Measurements from ENCODE around the gene FSD1L.

FSD1L gene

DNA sequence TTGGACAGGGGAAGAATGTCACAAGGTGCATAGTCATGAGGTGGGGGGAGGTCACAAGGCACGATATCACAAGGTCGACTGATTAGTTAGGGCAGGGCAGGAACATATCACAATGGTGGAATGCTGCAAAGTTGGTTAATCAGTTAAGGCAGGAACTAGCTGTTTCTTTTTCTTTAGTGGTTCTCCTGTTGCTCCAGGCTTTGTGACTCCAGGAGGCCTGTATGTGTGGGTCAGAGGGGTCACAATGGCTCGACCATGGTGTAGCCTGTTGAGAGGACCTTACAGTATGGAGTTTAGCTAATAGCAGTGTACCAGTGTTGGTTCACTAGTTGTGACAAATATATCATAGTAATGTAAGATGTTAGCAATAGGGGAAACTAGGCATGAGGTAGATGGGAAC lies 12.4 kb upstream of the FSD1L start:
- no peak for DNase-seq (ENCODE audit: low spot score)

DNA sequence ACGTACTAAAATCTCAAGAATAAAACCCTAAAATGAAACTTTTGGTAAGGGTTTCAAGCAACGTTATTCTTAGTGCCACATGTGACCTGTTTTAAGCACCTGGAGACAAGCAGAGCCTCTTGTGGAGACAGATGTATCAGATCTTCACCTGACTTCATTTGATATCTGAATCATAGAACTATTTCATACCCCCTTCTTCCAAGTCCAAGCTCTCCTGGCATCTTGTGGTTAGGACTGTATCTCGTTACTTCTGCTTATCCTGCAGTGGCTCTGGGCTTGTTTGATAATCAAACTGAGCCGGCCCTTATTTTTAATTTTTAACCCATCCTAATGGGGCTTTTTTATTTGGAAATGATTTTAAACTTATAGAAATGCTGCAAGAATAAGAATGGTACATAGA lies 11.1 kb upstream of the FSD1L start:
- no peak for DNase-seq (ENCODE audit: low spot score)

DNA sequence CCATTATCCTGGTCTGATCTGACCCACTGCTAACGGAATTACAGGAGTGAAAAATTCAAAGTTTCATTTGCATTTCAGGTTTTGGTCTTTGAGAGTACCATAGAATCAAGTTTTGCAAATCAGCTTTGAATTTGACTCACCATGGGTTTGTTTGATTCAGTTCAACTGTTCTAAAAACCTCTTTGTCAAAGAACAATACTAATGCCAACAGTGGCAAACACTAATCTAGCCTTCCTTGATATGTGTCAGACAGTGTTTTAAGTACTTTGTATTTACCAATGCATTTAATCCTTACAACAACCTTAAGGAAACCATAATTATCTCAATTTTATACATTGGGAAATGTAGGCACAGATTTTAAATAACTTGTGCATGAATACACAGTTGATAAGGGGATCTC lies 10.1 kb upstream of the FSD1L start:
- DNase-seq (ENCODE audit: low spot score), result no peak

DNA sequence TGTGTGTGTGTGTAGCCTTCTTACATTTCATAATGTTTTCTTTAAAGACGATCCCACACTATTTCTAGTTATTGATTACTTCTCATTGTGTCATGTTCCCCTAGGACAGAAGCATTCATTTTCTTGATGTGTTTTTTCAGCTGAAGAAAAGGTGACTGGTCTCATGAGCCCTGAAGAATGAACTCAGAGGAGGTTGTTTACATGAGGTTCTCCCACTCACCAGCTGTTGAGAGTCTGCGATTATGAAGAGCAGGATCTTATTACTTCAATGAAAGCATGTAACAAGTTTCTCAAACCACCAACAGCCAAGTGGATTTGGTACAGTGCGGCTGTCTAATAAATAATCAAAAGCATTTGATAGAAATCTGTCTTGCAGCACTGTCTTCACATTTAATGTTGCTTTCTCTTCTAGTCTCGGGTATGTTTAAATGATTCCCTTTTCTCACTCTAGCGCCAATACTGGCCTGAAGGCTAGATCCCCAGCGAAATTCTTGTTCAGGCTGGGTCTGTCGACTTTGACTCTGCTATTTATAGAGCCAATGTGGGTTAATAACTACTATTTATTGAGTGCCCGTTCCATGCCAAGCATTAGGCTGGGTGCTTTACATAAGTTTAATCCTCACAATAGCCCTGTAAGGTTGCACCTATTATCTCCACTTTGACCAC lies 9.6 kb upstream of the FSD1L start:
- no peak for DNase-seq (ENCODE audit: low spot score)

DNA sequence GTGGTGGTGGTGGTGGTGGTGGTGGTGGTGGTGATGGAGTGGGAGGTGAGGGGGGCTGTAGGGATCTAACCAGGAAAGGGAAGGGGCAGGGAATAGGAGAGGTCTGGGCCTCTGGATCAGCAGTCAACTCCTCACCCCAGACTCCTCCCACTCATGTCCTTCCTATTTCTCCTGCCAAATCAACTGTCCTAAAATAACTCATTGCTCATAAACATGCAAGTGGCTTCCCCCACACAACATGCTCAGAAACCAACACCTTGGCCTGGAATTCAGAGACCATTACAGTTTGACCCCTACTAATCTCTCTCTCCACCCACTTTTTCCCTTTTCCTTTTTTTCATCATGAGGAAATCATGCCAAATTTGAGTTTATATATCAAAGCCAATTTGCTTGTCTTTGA lies 8.4 kb upstream of the FSD1L start:
- no peak for DNase-seq (ENCODE audit: low spot score)

DNA sequence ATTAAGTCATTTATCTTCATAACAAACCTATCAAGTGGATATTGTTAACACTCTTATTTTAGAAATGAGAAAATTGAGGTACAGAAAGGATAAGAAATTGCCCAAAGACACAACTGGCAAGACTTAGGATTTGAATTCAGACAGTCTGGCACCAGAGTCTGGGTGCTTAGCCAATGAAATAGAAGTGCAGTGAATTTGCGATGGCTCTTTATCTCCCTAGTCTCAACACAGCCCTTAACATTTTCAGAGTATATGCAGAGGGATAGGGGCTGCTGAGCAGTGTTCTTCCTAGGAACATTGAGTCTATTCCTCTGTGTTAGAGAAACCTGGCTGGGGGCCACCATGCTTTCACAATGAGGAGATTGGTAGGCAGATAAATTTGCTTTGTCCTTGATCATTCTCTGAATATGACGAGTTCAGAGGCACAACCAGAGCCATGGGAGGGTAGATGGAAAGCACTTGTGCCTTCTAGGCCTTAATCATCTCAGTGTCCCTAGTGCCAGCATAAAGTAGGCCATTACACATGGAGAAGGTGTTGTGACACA lies 6.1 kb upstream of the FSD1L start:
- DNase-seq (ENCODE audit: low spot score), result no peak

DNA sequence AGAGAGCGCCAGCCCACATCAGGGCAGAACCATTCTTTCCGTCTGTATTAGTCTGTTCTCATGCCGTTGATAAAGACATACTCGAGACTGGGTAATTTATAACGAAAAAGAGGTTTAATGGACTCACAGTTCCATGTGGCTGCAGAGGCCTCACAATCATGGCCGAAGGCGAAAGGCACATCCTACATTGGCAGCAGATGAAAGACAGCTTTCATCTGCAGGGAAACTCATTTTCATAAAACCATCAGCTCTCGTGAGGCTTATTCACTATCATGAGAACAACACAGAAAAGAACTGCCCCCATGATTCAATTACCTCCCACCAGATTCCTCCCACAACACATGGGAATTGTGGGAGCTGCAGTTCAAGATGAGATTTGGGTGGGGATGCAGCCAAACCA lies 4.7 kb upstream of the FSD1L start:
- DNase-seq (ENCODE audit: low spot score), result no peak

DNA sequence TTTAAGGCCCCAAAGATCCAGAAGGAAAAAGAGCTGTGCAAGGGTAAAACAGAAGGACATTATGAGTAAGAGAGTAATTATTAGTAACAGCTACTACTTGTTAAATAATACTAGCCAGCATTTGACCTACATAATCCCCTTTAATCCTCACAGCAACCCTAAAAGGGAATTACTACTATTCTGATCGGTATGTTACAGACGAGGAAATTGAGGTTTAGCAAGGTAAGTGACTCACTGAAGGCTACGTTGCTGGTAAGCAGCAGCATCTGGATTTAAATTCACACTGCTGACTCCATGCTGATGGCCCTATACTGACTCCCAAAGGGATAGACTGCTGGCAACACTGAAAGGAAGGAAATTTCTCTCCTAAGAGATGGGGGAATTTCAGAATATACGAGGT lies 3.7 kb upstream of the FSD1L start:
- DNase-seq (ENCODE audit: low spot score), result no peak

DNA sequence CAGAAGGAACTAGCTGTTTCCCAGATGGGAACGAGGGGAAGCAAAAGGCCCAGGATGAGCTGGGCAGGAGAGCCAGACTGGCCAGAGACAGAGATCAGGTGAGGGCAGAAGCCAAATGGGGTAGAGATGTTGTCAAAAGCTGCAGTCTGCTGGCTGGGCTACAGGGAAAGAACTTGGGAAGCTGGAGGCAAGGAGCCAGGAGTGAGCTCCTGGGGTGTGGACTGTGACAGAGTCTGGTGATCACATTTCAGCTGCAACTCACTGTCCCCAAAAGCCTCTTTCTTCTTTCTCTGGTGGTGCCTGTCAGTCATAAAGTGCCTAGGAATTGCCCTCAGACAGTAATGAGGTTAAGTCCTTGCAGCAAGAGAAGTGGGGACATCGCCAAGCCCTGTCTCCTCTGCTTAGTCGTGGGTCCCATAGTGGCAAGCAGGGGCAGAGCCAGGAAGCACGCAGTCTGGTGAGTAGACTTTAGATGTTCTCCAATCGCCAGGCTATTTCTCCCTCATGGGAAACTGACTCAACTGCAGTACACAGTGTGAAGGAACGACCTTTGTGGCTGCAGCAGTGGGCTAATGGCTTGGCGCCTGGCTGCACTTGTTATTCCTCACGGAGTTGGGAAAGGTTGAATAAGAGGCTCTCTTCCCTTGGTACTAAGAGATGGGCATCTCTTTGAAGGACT lies 2.5 kb upstream of the FSD1L start:
- DNase-seq (ENCODE audit: low spot score), result no peak

DNA sequence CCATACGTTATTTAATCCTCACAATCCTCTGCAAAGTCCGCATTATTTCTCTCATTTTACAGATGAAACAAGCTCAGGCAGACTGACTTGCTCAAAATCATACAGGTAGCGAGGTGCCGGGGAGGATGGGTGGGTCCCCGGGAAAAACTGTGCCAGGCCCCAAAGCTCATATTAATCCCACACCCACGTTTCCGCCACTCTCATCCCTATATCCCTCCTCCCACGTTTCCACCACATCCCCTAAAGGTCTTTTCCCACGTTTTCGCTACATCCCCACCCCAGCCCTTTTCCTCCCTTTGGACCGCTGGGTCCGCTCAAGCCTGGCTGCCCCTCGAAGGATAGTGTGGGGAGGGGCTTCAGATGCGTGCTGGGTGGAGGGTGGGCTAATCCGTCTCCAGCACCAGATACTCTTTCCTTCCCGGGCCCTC lies 434 bp upstream of the FSD1L start:
- DNase-seq (ENCODE audit: low spot score), result no peak

DNA sequence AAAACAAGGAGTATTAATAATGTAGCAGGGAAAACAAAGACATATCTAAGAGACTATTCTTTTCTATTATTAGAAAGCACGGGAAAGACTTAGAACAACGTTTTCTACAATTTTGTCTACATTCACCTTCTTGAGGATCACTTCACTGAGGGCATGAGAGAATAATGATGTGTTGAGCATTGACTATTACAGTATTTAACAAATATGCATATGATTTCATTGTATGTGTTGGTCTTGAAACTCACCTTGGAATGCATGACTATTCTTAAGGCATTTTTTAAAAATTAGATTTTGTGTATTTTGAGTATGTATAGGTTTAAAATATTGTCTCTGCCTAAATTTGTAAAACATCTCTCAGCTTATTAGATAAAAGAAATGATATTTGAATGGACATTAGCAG lies 1.2 kb downstream of the FSD1L start:
- no peak for DNase-seq (ENCODE audit: low spot score)

DNA sequence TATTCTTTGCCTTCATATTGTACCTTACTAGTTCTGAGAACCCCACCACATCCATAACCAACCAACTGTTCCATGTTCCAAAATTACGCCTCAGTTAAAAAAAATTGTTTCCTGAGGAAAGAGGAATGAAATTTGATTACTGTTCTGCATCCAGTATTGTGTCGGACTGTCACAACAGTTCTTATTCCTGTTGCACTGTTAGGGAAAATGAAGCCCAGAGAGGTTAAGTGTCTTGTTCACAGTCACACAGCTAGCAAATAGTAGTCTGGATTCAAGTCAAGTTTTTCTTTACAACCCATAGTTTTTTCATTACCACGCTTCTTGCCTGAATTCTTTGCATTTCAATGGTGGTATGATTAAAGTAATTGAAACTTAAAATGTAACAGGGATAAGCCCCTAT lies 4.4 kb downstream of the FSD1L start:
- DNase-seq (ENCODE audit: low spot score), result no peak

DNA sequence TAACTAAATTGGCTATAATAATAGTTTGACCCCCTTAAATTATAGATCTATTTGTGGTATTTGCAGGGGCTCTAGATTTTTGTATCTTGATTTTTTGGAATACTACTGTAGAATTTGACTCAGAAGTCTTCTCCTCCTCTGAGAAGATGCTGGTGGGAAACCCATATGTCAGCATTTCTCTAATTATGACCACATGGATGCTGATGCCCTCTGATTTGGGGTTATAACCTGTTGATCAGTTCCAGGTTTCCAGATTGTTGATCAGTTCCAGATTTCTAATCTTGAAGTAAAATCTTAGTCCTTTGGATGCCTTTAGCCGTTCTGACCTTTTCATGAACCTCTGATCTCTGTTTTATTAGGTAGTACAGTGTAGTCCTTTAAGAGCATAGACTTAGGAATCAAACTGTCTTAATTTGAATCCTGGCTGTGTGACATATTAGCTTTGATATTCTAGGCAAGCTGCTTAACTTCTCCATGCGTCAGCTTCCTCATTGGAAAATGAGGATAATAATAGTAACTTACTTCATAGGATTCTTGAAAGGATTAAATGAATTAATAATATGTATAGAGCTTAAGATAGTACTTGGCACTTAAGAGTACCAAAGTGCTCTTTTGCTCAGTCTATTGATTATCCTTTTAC lies 8.1 kb downstream of the FSD1L start:
- no peak for DNase-seq (ENCODE audit: low spot score)

DNA sequence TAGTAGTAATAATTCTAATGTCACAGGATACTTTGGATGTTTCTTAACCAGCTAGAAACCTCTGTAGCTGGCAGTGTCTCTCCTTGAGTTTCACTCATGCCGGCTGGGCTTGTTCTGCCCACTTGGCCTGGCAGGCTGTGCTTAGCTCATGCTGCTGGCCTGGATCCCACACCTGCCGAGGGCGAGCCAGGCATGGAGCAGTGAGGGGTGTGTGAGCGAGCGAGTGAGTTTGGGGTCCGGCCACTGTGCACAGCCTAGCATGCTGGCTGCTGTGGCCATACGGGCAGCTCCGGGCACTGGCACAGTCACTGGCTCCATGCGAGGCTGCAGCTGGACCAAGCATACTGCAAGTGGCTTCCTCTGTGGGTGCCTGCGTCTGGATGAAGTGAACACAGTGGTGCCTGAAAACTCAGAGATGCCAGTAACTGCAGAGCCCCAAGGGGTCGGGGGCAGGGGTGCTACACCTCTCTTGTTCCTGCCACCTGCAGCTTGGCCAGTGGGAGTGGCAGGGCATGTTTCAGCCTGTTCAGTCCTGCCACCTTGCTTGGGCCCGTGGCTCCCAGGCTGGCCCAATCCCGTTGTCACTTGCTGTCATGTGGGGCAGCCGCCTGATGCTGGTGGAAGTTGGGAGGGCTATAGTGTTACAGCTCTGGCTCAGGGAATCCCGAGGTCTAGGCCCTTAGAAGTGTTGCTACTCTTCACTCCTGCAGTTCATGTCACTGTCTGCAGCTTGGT lies 9.9 kb downstream of the FSD1L start:
- no peak for DNase-seq (ENCODE audit: low spot score)

DNA sequence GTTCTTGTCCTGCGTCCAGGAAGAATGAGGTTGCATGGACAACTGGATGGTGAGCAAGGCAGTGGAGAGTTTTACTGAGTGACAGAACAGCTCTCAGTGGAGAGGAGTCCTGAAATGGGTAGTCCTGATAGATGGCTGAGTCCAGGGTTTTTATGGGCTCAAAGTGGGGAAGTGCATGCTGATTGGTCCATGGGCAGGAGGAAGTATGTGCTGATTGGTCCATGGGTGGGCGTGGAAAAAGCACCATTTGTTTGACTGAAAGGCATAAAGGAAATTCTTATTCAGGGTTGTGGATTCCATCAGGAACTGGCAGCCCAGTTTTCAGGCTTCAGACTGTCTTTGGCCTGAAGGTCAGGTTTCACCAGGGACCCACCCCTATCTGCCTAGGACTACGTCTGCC lies 10.6 kb downstream of the FSD1L start:
- no peak for DNase-seq (ENCODE audit: low spot score)

DNA sequence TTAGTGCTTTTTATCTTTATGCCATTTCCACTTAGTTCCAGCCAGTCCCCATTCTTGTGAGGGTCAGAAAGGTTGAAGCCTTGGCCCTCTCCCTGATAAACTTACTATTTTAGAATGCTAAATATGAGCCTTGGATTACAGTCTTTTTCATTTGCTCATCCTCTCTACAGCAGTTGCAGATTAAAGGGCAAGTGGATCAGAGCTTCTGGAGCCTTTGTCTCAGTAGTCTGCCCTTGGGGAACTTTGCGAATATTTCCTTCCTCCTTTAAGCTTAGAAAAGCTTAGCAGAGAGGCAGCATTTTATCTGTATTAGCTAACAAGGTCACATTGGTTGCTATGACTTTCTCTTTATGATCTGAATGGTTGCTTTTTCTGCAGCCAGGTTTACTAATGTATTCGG lies 11.5 kb downstream of the FSD1L start:
- no peak for DNase-seq (ENCODE audit: low spot score)

DNA sequence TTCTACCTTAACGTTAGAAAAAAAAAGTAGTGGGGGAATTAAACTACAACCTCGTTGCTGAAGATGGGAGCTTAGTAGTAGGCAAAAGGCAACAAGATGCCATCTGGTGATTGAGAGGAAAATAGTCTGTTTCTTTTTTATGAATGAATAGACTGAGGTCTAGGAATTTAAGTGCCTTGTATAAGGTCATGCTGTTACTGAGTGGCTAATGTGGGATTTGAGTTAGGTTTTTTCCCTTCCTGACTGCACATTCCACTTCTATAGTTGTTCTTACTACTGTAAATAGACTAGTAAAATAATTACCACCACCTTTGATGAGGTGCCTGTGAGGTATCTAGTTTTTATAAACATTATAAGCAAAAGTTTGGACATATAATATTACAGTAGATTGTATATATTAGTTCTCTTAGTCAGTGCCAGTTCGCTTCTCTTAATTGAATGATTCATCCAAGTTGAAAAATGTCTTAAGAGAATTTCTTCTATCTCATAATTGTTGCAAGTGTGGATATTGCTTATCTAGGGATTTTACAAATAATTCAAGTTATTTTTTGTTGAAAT lies 19.1 kb downstream of the FSD1L start:
- no peak for DNase-seq (ENCODE audit: low spot score)

DNA sequence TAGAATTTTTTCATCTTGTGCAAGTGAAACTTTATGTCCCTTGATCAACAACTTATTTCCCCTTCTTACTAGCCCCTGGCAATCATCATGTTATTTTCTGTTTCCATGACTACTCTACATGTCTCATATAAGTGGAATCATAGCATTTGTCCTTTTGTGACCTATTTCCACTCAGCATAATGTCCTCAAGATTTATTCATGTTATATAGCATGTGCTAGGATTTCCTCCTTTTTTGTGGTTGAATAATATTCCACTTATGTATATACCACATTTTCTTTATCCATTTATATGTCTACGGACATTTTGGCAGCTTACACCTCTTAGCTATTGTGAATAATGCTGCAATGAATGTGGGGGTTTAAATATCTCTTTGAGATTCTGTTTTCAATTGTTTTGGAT lies 21.0 kb downstream of the FSD1L start:
- DNase-seq (ENCODE audit: low spot score), result no peak

DNA sequence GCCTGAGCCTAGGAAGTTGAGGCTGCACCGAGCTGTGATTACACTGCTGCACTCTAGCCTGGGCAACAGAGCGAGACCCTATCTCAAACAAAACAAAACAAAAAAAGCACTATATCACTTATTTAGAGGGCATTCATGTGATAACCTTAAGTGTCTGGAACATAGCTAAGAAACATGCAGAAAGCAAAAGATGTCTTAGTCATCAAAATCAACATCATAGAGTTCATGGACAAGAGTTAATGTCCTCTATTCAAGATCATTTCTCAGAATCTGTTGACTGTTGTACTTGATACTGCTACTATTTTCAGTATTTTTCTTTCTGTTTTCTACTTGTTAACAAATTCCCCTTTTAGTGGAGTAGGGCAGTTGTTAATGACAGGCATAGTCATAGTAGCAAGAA lies 25.4 kb downstream of the FSD1L start:
- DNase-seq (ENCODE audit: low spot score), result no peak

DNA sequence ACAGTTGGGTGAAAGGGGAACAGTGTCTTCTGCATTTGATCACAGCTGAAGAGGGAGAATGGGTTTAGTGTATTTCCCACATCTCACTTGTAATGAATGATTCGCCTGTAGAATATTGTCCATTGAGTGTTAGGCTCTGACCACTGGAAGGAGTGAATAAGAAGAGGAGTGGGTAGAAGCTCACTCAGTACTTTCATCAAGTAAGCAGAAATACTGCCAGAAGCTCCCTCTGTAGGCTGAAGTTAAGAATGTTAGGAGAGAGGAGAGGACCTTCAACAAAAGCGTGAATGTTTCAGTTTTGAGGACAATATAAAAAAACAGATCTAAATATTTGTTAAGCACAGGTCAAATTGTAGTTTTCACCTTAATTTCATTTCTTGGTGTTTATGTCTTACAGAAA lies 27.5 kb downstream of the FSD1L start:
- DNase-seq (ENCODE audit: low spot score), result no peak

DNA sequence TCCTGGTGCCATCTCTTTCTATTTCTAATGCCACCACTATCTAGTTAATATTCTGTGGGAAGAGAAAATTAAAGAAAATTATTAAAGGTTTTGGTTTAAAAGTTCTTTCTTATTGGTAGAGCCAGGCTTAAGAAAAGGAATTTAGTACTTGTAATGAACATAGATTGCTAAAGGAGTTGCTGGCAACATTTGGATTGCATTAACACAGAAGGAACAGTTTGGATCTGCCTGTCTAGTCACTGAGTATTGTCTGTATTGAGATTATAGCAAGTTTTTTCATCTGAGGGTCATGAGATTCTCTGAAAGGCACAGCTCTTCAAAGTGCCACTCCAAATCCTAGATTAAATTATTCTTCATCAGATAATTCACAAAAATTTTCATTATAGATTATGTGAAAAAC lies 32.0 kb downstream of the FSD1L start:
- no peak for DNase-seq (ENCODE audit: low spot score)

DNA sequence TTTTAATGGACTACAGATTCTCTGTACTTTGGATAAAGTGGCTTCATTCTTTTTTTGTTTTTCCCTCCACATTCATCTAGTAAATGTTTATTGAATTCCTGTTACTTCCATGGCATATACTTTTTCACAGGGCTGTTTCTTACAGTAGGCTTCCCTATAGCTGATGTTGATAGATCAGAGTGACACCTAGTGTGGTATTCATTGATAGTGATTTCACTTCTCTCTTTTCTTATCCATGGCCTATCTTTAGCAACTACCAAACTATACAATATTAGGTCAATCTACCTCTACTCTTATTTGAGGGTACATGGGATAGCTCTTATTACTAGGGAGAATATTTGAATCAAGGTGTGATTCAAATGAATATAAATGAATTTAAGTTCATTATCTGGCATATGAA lies 35.8 kb downstream of the FSD1L start:
- no peak for DNase-seq (ENCODE audit: low spot score)
